Endothelial cell of umbilical vein (primary cell): ENCODE data around the gene CD300C.

Source experiments
- CTCF ChIP-seq, 2 donors: IDR thresholded peaks; 1 replicate in 1 of 2; 2 replicates in 1 of 2; pipeline ENCODE4 v1.5.1; 2011; ENCODE audit warnings: low read length in 2 of 2, mild to moderate bottlenecking in 2 of 2, moderate library complexity in 2 of 2, control low read depth in 1 of 2, inconsistent platforms in 1 of 2, low read depth in 1 of 2; ENCODE audit not compliant: insufficient read depth in 1 of 2; ENCODE audit errors: extremely low read depth in 1 of 2
- EZH2 ChIP-seq: IDR thresholded peaks from 2 replicates; pipeline ENCODE4 v1.6.1; 2012; ENCODE audit warnings: borderline replicate concordance, low read depth, mild to moderate bottlenecking, moderate library complexity, low read length, inconsistent platforms; ENCODE audit not compliant: severe bottlenecking
- FOS ChIP-seq: IDR thresholded peaks from 2 replicates; pipeline ENCODE4 v1.6.1; 2011; ENCODE audit warnings: mild to moderate bottlenecking, low read length, moderate library complexity, borderline replicate concordance; ENCODE audit not compliant: insufficient read depth
- GATA2 ChIP-seq: IDR thresholded peaks from 2 replicates; pipeline ENCODE4 v1.7.0; 2011; ENCODE audit warnings: low read depth, mild to moderate bottlenecking, moderate library complexity, mixed read lengths, low read length; ENCODE audit not compliant: insufficient read length, insufficient read depth
- JUN ChIP-seq: IDR thresholded peaks from 2 replicates; pipeline ENCODE4 v1.6.1; 2011; ENCODE audit warnings: borderline replicate concordance, low read depth; ENCODE audit not compliant: insufficient read length, insufficient read depth
- MAX ChIP-seq: IDR thresholded peaks from 2 replicates; pipeline ENCODE4 v1.6.1; 2011; ENCODE audit not compliant: insufficient read depth, insufficient read length
- MYC ChIP-seq: IDR thresholded peaks from one replicate; pipeline ENCODE4 v1.6.1; 2011; ENCODE audit warnings: mild to moderate bottlenecking, low read depth, low read length
- POLR2A ChIP-seq: IDR thresholded peaks from 2 replicates; pipeline ENCODE4 v1.6.1; 2012; ENCODE audit warnings: low read depth, mild to moderate bottlenecking, control low read depth, low read length
- POLR2AphosphoS5 ChIP-seq: IDR thresholded peaks from 2 replicates; pipeline ENCODE4 v1.6.1; 2012; ENCODE audit warnings: low read depth, mild to moderate bottlenecking, control low read depth, low read length, moderate library complexity; ENCODE audit not compliant: insufficient read depth

GRCh38 chr17:74491626-74492025, 54.3 kb downstream of the CD300C start:
- TF ChIP-seq CTCF (IDR thresholded peaks at IDR 0.05; ENCODE audit: extremely low read depth in 1 of 2, insufficient read depth in 1 of 2, low read depth in 1 of 2, low read length in 2 of 2) = no peak
- TF ChIP-seq EZH2 = no peak
- TF ChIP-seq POLR2A = no peak
- no peak for TF ChIP-seq POLR2AphosphoS5
- TF ChIP-seq JUN = no peak
- no peak for TF ChIP-seq MYC
- no peak for TF ChIP-seq MAX
- no peak for TF ChIP-seq FOS
- no peak for TF ChIP-seq GATA2
